Right atrium auricular region (tissue), 2 donors: Measurements from ENCODE around the gene MMP24OS. TPM values are rescaled to one million over a fixed set of nuclear protein-coding genes. Genes with fewer than 3 reads are reported as not detected.

Source experiments
- DNase-seq: peaks from one replicate; pipeline ENCODE4 v3.0.0-alpha.2; 2019; ENCODE audit warnings: low spot score
- H3K27ac ChIP-seq, 2 donors: fragments of 200-600 bp; sonication (generic); 1 replicate in 1 of 2; 2 replicates in 1 of 2; pipeline ENCODE4 v1.5.1; 2016 to 2019
- H3K27me3 ChIP-seq, 2 donors: fragments of 200-600 bp; sonication (generic); one replicate each; pipeline versions ENCODE4 v1.5.1 to v1.6.0; 2017 to 2019
- H3K36me3 ChIP-seq: fragments of 200-600 bp; sonication (generic); one replicate; pipeline ENCODE4 v1.5.1; 2016
- H3K4me1 ChIP-seq, 2 donors: fragments of 200-600 bp; sonication (generic); one replicate each; pipeline versions ENCODE4 v1.5.1 to v1.6.0; 2017 to 2019
- H3K4me3 ChIP-seq, 2 donors: fragments of 200-600 bp; sonication (generic); 1 replicate in 1 of 2; 2 replicates in 1 of 2; pipeline ENCODE4 v1.5.1; 2017 to 2019; ENCODE audit warnings: mild to moderate bottlenecking in 1 of 2, moderate library complexity in 1 of 2
- H3K9me3 ChIP-seq, 2 donors: fragments of 200-600 bp; sonication (generic); one replicate each; pipeline ENCODE4 v1.5.1; 2019
- total RNA-seq, 2 donors: library from RNA; depleted of rRNA; stranded (reverse); fragments of >200 nt; gene quantifications; one replicate each; pipeline ENCODE4 v1.1.0, GENCODE V29; 2016
- TF ChIP-seq, protein P1 (sequence below), 2 donors: fragments of 200-600 bp; sonication (generic); IDR thresholded peaks; one replicate each; pipeline ENCODE4 v1.5.1; 2019; ENCODE audit warnings: antibody characterized with exemption in 2 of 2

Gene MMP24OS
- total RNA-seq, 2 donors from 2014 or later, result 11.9 to 24.2 TPM

GRCh38 chr20:35280523-35280922 lies 2.6 kb upstream of the MMP24OS start:
- Histone ChIP-seq H3K27me3 (no peaks in the 10 kb centered on the region), H3K4me1 (peaks cover 0 to 44% of the 10 kb centered on the region in 2 donors), H3K36me3 (peaks cover 26% of the 10 kb centered on the region), H3K27ac (no peak overlapping the region), H3K4me3 (no peak overlapping the region), H3K9me3 (no peaks in the 10 kb centered on the region)
- DNase-seq, result no peak
- TF ChIP-seq, protein P1, sequence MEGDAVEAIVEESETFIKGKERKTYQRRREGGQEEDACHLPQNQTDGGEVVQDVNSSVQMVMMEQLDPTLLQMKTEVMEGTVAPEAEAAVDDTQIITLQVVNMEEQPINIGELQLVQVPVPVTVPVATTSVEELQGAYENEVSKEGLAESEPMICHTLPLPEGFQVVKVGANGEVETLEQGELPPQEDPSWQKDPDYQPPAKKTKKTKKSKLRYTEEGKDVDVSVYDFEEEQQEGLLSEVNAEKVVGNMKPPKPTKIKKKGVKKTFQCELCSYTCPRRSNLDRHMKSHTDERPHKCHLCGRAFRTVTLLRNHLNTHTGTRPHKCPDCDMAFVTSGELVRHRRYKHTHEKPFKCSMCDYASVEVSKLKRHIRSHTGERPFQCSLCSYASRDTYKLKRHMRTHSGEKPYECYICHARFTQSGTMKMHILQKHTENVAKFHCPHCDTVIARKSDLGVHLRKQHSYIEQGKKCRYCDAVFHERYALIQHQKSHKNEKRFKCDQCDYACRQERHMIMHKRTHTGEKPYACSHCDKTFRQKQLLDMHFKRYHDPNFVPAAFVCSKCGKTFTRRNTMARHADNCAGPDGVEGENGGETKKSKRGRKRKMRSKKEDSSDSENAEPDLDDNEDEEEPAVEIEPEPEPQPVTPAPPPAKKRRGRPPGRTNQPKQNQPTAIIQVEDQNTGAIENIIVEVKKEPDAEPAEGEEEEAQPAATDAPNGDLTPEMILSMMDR (IDR thresholded peaks at IDR 0.05), result no peak

GRCh38 chr20:35279533-35280174 lies 1.7 kb upstream of the MMP24OS start:
- Histone ChIP-seq H3K9me3 (no peaks in the 10 kb centered on the region), H3K4me1 (peaks cover 0 to 40% of the 10 kb centered on the region in 2 donors), H3K4me3 (no peak overlapping the region), H3K36me3 (peaks cover 26% of the 10 kb centered on the region), H3K27ac (peak overlapping the region in 1 of 2 donors; percentile 99), H3K27me3 (no peaks in the 10 kb centered on the region)
- TF ChIP-seq, protein P1 (IDR thresholded peaks at IDR 0.05), result no peak
- DNase-seq, result no peak

GRCh38 chr20:35279040-35279439 lies 1.1 kb upstream of the MMP24OS start:
- Histone ChIP-seq H3K4me1 (peaks cover 0 to 39% of the 10 kb centered on the region in 2 donors), H3K27ac (peak overlapping the region in 1 of 2 donors; percentile 99), H3K4me3 (no peak overlapping the region), H3K27me3 (no peaks in the 10 kb centered on the region), H3K9me3 (no peaks in the 10 kb centered on the region), H3K36me3 (peaks cover 26% of the 10 kb centered on the region)
- TF ChIP-seq, protein P1 (IDR thresholded peaks at IDR 0.05), result no peak
- DNase-seq, result no peak

DNA sequence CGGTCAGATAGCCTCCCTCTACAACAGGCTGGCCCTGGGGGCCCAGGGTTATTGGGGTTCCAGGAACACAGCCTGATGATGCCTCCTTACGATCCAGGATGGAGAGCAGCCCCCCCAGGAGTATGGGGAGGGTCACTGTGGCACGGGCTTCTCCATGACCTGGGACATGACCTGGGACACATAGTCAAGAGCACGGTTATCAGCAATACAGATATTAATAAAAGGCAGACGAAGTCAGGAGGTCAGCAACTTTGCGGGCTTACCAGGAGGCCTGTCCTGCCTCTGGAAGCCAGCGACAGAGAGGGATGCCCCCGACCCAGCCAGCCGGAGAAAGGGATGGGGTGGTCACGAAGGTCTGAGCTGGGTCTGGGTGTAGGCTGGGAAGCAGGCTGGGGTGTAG lies 795 bp downstream of the MMP24OS start:
- Histone ChIP-seq H3K27me3 (no peaks in the 10 kb centered on the region), H3K36me3 (peaks cover 26% of the 10 kb centered on the region), H3K4me1 (peaks cover 0 to 27% of the 10 kb centered on the region in 2 donors), H3K4me3 (peak overlapping the region; percentile 90), H3K9me3 (no peaks in the 10 kb centered on the region), H3K27ac (peak overlapping the region; percentile 98 to 99)
- DNase-seq, result no peak
- TF ChIP-seq, protein P1 (IDR thresholded peaks at IDR 0.05), result no peak

DNA sequence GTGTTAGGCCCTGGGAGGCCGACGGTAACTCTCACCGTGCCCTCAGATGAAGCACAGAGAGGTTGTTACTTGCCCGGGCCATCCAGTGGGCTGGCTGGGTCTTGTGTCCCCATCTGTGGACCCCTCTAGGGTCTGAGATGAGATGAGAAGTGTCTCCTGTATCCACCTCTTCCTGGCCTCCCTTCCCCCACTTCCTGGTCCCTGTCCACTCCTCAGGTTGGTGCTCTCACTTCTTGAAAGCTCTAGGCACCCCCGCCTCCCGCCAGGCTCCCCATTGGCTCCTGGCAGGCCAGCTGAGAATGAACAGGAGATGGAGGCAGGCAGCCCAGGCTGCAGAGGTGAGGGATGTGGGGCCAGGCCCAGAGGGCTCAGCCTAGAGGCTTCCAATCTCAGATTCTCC lies 1.5 kb downstream of the MMP24OS start:
- Histone ChIP-seq H3K4me1 (peaks cover 0 to 27% of the 10 kb centered on the region in 2 donors), H3K9me3 (no peaks in the 10 kb centered on the region), H3K36me3 (peaks cover 29% of the 10 kb centered on the region), H3K27ac (peak overlapping the region; percentile 98 to 99), H3K4me3 (peak overlapping the region in 1 of 2 donors; percentile 90), H3K27me3 (no peaks in the 10 kb centered on the region)
- TF ChIP-seq, protein P1 (IDR thresholded peaks at IDR 0.05), result no peak
- DNase-seq, result no peak
